GM19395 (cell line): Measurements from ENCODE around the gene PTGFRN.

Experiments
- ATAC-seq: cut with Tn5 transposase; IDR thresholded peaks from one replicate; pipeline ENCODE4 v1.9.1; 2021; ENCODE audit warnings: mild to moderate bottlenecking, moderate library complexity; ENCODE audit not compliant: unreplicated experiment

The PTGFRN gene

DNA sequence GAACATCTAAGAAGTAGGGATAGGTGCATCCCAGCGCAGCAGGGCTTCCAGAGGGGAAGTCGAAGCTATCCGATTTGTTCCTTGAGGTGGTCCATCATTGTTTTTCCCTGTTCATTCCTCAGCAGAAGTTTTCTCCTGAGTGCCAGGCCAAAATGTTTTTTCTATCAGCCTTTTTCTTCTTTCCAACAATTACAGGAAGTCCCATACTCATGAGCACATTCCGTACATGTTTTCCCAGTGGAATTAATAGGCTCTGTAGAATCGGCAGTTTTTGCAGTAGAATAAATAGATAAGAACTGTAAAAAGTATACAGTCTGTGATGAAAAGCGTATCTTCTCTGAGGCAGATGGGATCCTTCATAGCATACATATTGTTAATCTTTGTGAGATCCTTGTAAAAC, 116.6 kb downstream of the PTGFRN start:
- ATAC-seq: no peak

DNA sequence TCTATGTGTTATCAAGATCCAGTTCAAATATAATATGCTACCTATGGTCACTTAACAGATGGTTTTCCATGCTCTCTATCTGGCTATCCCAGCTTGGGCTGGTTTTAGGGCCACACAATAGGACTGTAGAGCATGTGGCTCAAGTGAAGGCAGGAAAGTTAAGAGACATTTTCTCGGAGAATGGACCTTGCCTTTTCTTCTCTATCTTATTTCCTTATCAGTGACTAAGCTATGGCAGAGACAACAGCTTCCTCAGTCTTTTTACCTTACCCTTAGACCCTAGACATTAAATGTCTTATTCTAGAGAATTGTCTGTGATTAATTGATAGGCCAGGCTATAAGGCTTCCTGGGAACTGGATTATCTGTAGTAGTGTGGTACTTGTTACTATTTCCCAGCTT, 120.0 kb downstream of the PTGFRN start:
- no peak for ATAC-seq

- no peak for ATAC-seq
Observed at GRCh38 chr1:117030271-117030877, 120.7 kb downstream of the PTGFRN start.

DNA sequence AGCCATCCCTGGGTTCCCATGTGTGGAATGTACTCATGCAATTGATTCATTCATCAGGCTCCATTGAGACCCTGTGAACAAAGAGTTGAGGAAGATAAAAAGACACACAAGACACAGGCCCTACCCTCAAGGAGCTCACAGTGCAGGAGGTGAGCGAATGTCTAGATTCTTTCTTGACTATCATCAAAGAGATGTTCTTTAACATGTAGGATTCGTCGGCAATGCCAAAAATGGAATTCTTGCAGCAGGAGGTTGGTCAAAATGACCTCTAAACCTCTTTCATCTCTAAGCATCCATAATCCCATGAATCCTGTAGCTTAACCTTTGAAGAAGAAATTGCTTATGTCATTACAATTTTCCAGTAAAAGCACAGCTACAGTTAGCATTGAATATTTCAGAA, 122.5 kb downstream of the PTGFRN start:
- ATAC-seq: no peak

GRCh38 chr1:117032681-117033539, 123.2 kb downstream of the PTGFRN start:
- no peak for ATAC-seq

DNA sequence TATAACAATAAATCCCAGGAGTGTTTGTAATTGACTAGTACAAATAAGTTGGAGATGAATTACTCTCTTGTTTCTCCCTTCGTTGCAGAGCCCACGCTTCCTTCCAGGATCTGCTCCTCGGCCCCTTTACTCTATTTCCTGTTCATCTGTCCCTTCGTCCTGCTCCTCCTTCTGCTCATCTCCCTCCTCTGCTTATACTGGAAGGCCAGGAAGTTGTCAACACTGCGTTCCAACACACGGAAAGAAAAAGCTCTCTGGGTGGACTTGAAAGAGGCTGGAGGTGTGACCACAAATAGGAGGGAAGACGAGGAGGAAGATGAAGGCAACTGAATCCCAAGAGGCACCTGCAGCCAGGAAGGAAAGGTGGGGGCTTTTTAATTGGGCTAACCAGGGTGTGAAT, 124.1 kb downstream of the PTGFRN start:
- no peak for ATAC-seq

DNA sequence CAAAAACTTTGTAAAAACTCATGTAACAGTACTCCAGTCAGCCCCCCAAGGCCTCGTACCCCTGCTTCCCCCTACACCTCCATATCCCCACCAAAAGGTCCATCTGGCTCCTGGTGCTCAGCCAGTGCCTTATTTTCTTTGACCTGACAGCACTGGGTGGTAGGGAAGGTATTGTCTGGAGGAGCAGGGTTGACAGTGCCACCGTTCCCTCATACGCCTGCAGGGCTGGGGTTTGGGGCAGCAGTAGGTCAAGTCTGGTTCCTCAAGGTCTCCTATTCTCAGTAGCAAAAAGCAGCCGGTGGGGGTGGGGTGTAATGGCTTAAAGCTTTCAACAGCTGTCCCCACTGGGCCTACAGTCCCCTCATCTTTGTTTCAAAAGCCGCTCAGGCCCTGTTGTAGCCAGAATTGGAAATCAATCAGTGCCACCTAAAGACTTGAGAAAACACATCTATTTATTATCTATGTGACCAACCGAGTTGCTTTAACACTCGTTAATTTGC, 125.1 kb downstream of the PTGFRN start:
- ATAC-seq: no peak

DNA sequence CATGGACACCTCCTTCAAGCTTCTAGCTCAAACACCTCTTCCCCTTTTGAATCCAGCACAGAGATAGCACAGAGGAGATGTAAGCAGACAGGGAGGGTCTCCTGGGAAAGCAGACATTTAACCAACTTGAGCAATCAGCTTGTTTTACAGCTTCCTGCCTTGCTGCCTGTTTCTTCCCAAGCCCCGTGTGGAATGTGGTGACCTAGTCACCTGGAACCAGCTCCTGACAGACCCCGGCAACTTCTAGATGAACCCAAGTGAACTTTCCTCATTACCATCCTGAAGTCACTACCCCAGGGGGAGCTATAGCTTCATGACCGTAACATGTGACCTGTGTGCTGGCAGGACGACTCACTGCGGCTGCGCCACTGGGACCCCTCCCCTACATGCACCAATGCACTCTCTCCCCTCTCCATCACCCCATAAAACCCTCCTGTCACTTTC, 126.3 kb downstream of the PTGFRN start:
- no peak for ATAC-seq

DNA sequence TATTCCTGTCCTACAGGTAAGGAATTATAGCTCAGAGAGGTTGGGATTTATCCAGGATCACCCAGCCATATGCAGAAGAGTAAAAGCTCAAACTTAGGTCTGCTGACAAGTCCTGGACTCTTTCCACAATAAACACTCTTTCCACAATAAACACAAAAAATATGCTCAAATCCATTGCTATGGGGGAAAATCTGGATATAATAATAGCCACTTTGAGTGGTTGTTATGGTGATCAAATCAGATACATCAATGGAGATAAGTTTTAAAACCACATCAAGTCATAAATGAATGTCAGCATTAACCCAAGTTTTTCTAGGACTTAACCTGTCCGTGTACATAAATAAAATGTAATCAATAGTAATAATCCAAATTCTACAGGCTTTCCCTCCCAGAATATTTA, 128.1 kb downstream of the PTGFRN start:
- ATAC-seq: no peak

- no peak for ATAC-seq
Observed at GRCh38 chr1:117038236-117038635, 128.5 kb downstream of the PTGFRN start.
